HK-2 (cell line): ENCODE data around the gene YTHDF1.
A peak's percentile ranks its signal among the peaks of the same experiment; 100 is the strongest.
"Not testable (repeated sequence)": the region's sequence is repeated elsewhere in the genome, so short reads cannot be mapped to it uniquely, and the experiment has no call there.

ENCODE experiments used
- DNase-seq: peaks from one replicate; pipeline ENCODE4 v3.0.0-alpha.2; 2018; ENCODE audit not compliant: unreplicated experiment

The YTHDF1 gene

GRCh38 chr20:63227260-63227659 lies 11.3 kb upstream of the YTHDF1 start:
- DNase-seq: no peak

- DNase-seq: no peak
Observed at GRCh38 chr20:63226042-63226943, 10.4 kb upstream of the YTHDF1 start.

- no peak for DNase-seq
Observed at GRCh38 chr20:63225082-63225454, 9.1 kb upstream of the YTHDF1 start.

GRCh38 chr20:63224412-63225081 lies 8.6 kb upstream of the YTHDF1 start:
- DNase-seq: peak; percentile 89

GRCh38 chr20:63223826-63224207 lies 7.9 kb upstream of the YTHDF1 start:
- no peak for DNase-seq

- DNase-seq: peak; percentile 55
Observed at GRCh38 chr20:63223121-63223825, 7.3 kb upstream of the YTHDF1 start.

- DNase-seq: no peak
Observed at GRCh38 chr20:63222541-63222940, 6.6 kb upstream of the YTHDF1 start.

GRCh38 chr20:63221400-63222053 lies 5.6 kb upstream of the YTHDF1 start:
- DNase-seq: not testable (repeated sequence)

- no peak for DNase-seq
Observed at GRCh38 chr20:63220696-63221399, 4.9 kb upstream of the YTHDF1 start.

GRCh38 chr20:63219866-63220521 lies 4.1 kb upstream of the YTHDF1 start:
- no peak for DNase-seq

- DNase-seq: no peak
Observed at GRCh38 chr20:63219447-63219821, 3.5 kb upstream of the YTHDF1 start.

GRCh38 chr20:63218701-63219446 lies 2.9 kb upstream of the YTHDF1 start:
- DNase-seq: no peak

GRCh38 chr20:63217706-63218105 lies 1.8 kb upstream of the YTHDF1 start:
- DNase-seq: no peak

- DNase-seq: no peak
Observed at GRCh38 chr20:63216849-63217471, 1.0 kb upstream of the YTHDF1 start.

GRCh38 chr20:63215101-63216040 lies 560 bp downstream of the YTHDF1 start:
- DNase-seq: peak; percentile 70

GRCh38 chr20:63214514-63214913 lies 1.4 kb downstream of the YTHDF1 start:
- no peak for DNase-seq

GRCh38 chr20:63212792-63213191 lies 3.1 kb downstream of the YTHDF1 start:
- no peak for DNase-seq

- DNase-seq: no peak
Observed at GRCh38 chr20:63212393-63212730, 3.6 kb downstream of the YTHDF1 start.
